Calu3 (cell line): ENCODE data around the gene EXOSC2. TPM values are rescaled to one million over a fixed set of nuclear protein-coding genes. Genes with fewer than 3 reads are reported as not detected.

Experiments used
- BruUV-seq: library from RNA; stranded (reverse); fragments of 400-500 nt; replicated peaks from 2 replicates; lab custom pipeline; 2021; lab: Mats Ljungman, UMichigan
- CTCF ChIA-PET: fragments of 300-600 bp; sonication (Branson Sonifier 250); formaldehyde crosslinking; loops from one replicate; lab custom pipeline; 2022; ENCODE audit warnings: antibody characterized with exemption; lab: Charles Lee
- DNase-seq: peaks from one replicate; pipeline ENCODE4 v3.0.0; 2022
- H3K27ac Mint-ChIP-seq: one replicate; pipeline ENCODE4 v1.8.0; 2022; ENCODE audit warnings: mixed read lengths; ENCODE audit not compliant: unreplicated experiment
- H3K27me3 Mint-ChIP-seq: one replicate; pipeline ENCODE4 v1.8.0; 2022; ENCODE audit warnings: mixed read lengths; ENCODE audit not compliant: unreplicated experiment
- H3K36me3 Mint-ChIP-seq: one replicate; pipeline ENCODE4 v1.8.0; 2022; ENCODE audit warnings: mild to moderate bottlenecking, moderate library complexity, mixed read lengths; ENCODE audit not compliant: insufficient read depth, unreplicated experiment
- H3K4me1 Mint-ChIP-seq: one replicate; pipeline ENCODE4 v1.8.0; 2022; ENCODE audit warnings: mild to moderate bottlenecking, low read depth, mixed read lengths; ENCODE audit not compliant: unreplicated experiment
- H3K4me3 Mint-ChIP-seq: one replicate; pipeline ENCODE4 v1.8.0; 2022; ENCODE audit warnings: mild to moderate bottlenecking, low read depth, moderate library complexity, mixed read lengths; ENCODE audit not compliant: unreplicated experiment
- H3K9me3 Mint-ChIP-seq: one replicate; pipeline ENCODE4 v1.8.0; 2022; ENCODE audit warnings: low read depth, mixed read lengths; ENCODE audit not compliant: unreplicated experiment
- intact Hi-C: fragments of 100-400 bp; cut with micrococcal nuclease; formaldehyde crosslinking; loops from one replicate; pipeline ENCODE4 v1.10.0; 2022; ENCODE audit not compliant: unreplicated experiment
- total RNA-seq: library from RNA; stranded (reverse); gene quantifications from 2 replicates; pipeline ENCODE4 v1.2.3, GENCODE V29; 2022
- TF ChIP-seq, protein P1 (sequence below): fragments of 200-600 bp; IDR thresholded peaks from one replicate; pipeline ENCODE4 v1.8.0; 2022; ENCODE audit warnings: antibody characterized with exemption; ENCODE audit not compliant: unreplicated experiment

EXOSC2 gene
- total RNA-seq, 1 experiment from 2014 or later, result 42.9 TPM

DNA sequence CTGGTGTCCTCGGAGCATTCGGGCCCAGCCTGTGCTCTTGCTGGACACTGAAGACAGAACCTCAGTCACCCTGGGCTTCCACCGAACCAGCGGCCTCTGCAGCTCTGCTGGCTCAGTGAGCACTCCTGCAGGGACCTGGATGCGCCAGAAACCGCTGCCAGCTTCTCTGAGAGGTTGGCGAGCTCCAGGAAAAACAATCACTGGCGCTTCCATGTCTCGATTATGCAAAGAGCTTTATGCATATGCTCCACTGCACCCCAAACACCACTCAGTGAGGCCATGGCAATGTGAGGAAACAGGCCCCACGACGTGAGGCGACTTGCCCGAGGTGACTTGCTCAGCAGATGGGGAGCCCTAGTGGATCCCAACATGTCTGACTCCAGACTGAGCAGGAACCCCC, 18.2 kb upstream of the EXOSC2 start:
- no peak for DNase-seq
- Mint-ChIP-seq H3K9me3 (no peaks in the 10 kb centered on the region), H3K27me3 (peaks cover 22% of the 10 kb centered on the region), H3K36me3 (no peaks in the 10 kb centered on the region), H3K4me3 (no peak overlapping the region), H3K27ac (no peak overlapping the region), H3K4me1 (no peaks in the 10 kb centered on the region)
- BruUV-seq, result no TSS peak
- CTCF ChIA-PET, result no interaction called here
- TF ChIP-seq, protein P1, sequence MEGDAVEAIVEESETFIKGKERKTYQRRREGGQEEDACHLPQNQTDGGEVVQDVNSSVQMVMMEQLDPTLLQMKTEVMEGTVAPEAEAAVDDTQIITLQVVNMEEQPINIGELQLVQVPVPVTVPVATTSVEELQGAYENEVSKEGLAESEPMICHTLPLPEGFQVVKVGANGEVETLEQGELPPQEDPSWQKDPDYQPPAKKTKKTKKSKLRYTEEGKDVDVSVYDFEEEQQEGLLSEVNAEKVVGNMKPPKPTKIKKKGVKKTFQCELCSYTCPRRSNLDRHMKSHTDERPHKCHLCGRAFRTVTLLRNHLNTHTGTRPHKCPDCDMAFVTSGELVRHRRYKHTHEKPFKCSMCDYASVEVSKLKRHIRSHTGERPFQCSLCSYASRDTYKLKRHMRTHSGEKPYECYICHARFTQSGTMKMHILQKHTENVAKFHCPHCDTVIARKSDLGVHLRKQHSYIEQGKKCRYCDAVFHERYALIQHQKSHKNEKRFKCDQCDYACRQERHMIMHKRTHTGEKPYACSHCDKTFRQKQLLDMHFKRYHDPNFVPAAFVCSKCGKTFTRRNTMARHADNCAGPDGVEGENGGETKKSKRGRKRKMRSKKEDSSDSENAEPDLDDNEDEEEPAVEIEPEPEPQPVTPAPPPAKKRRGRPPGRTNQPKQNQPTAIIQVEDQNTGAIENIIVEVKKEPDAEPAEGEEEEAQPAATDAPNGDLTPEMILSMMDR, result no peak
- intact Hi-C loops, result no loop called here

DNA sequence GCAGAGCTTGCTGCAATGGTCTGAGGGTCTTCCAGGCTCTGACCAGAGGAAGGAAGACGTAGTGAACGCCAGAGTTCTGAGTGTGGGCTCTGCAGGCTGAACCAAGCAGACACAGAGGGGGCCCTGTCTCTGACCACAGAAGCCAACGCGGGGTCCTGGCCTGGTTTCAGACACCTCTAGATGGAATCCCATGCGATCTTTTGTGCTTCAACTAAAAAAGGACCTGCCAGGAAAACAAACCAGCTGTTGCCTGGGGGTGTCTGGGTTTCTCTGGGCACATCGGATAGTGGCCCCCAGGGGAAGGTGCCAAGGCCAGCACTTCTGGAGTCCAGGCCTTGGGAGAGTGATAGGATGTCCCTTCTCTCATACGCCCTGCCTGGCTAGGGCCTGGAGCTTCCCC, 16.3 kb upstream of the EXOSC2 start:
- CTCF ChIA-PET, result no interaction called here
- Mint-ChIP-seq H3K4me3 (no peak overlapping the region), H3K9me3 (no peaks in the 10 kb centered on the region), H3K4me1 (peaks cover 2% of the 10 kb centered on the region), H3K27me3 (peaks cover 14% of the 10 kb centered on the region), H3K36me3 (peaks cover 5% of the 10 kb centered on the region), H3K27ac (no peak overlapping the region)
- intact Hi-C loops, result no loop called here
- TF ChIP-seq, protein P1, result no peak
- DNase-seq, result no peak
- BruUV-seq, result no TSS peak

DNA sequence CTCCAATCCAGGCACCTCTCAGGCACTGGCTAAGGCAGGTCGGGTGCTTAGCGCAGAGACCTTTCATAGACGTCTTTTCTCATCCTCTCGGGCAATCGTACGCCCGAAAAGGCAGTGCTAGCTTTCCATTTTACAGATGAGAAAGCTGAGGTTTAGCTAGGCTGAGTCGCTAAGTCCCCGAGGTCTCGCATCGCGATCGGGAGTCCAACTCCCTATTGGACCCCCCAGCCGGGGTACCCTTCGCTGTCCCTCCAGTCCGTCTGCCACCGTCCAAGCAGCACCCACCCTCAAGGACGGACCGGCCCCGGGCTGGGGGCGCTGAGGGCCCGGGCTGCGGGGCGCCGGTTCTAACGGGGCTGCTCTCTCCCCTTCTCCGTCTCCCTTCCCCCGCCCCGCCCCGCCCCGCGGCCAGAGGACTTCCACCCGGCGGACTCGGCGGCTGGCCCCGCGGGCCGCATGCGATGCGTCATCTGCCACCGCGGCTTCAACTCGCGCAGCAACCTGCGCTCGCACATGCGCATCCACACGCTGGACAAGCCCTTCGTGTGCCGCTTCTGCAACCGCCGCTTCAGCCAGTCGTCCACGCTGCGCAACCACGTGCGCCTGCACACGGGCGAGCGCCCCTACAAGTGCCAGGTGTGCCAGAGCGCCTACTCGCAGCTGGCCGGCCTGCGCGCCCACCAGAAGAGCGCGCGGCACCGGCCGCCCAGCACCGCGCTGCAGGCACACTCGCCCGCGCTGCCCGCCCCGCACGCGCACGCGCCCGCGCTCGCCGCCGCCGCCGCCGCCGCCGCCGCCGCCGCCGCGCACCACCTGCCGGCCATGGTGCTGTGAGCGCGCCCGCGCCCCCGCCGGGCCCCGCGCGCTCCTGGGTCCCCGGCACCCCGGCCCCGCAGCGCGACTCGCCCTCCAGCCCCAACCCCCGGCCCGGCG, 12.5 kb upstream of the EXOSC2 start:
- no TSS peak for BruUV-seq

DNA sequence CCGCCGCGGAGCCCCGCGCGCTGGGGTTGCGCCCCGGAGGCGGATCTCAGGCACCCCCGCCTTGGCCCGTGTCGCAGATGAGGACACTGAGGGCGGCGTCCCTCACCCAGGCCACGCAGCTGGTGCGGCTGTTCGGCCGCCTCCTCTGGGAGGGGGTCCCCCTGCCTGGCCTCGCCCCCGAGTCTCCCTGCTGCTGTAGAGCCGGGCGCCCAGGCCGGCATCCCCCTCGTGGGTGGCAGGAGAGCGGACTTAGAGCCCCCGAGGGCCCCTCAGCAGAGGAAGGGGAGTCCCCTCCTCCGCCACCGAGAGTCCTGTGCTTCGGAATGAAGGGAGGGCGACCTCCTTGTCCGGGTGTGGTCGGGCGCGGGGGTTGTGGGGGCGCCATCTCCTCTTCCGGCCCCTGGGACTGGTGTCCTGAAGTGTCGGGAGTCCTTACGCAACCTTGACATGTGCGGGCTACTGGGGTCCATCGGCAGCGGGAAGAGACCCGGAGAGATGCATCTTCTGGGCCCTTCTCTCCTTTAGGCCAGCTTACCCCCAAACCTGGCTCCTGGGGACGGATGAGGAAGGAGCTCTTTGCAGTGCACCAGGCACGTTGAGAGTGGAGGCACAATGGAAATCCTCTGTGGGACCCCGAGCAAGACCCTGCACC, 11.7 kb upstream of the EXOSC2 start:
- CTCF ChIA-PET, result interaction anchor here (1.0 to 1.8 kb wide), 4 partner anchors 12 to 347 kb away, joined by 3 to 9 read pairs (median 4); partner anchors contain the start of gene EXOSC2
- intact Hi-C loops, result no loop called here
- Mint-ChIP-seq H3K4me3 (peak overlapping the region; percentile 65), H3K27me3 (peaks cover 14% of the 10 kb centered on the region), H3K4me1 (peaks cover 7% of the 10 kb centered on the region), H3K36me3 (peaks cover 10% of the 10 kb centered on the region), H3K27ac (no peak overlapping the region), H3K9me3 (no peaks in the 10 kb centered on the region)
- BruUV-seq, result no TSS peak
- TF ChIP-seq, protein P1, result no peak
- DNase-seq, result no peak

More for the DNA sequence above, 12.5 kb upstream of the EXOSC2 start:
- Mint-ChIP-seq H3K4me3 (peak overlapping the region; percentile 65), H3K27ac (no peak overlapping the region), H3K9me3 (no peaks in the 10 kb centered on the region), H3K36me3 (peaks cover 10% of the 10 kb centered on the region), H3K4me1 (peaks cover 7% of the 10 kb centered on the region), H3K27me3 (peaks cover 14% of the 10 kb centered on the region)
- CTCF ChIA-PET, result no interaction called here
- peak; percentile 70 for DNase-seq
- TF ChIP-seq, protein P1, result no peak
- intact Hi-C loops, result no loop called here
